Ovary (tissue), 9 donors: ENCODE results near the gene PTPN3. TPM values are rescaled to one million over a fixed set of nuclear protein-coding genes. Genes with fewer than 3 reads are reported as not detected.

Source experiments
- DNase-seq, 5 donors: peaks; one replicate each; pipeline ENCODE4 v3.0.0-alpha.2; 2019 to 2020
- H3K27ac ChIP-seq, 2 donors: fragments of 200-600 bp; one replicate each; pipeline versions ENCODE4 v1.5.1 to v1.8.0; 2019 to 2022
- H3K27me3 ChIP-seq: fragments of 200-600 bp; one replicate; pipeline ENCODE4 v1.8.0; 2022
- H3K36me3 ChIP-seq: fragments of 200-600 bp; sonication (generic); one replicate; pipeline ENCODE4 v1.5.1; 2019
- H3K4me1 ChIP-seq: one replicate; pipeline ENCODE4 v1.8.1; 2013; ENCODE audit warnings: mild to moderate bottlenecking, moderate library complexity; ENCODE audit not compliant: insufficient read depth
- H3K4me3 ChIP-seq: fragments of 200-600 bp; sonication (generic); one replicate; pipeline ENCODE4 v1.5.1; 2017
- H3K9me3 ChIP-seq, 2 donors: fragments of 200-600 bp in 1 of 2; sonication (generic) in 1 of 2; one replicate each; pipeline versions ENCODE4 v1.5.1 to v1.8.1; 2013 to 2019; ENCODE audit warnings: mild to moderate bottlenecking in 1 of 2, moderate library complexity in 1 of 2
- EP300 ChIP-seq: sonication (generic); formaldehyde crosslinking; IDR thresholded peaks from one replicate; pipeline ENCODE4 v1.6.1; 2017; ENCODE audit warnings: antibody characterized with exemption
- POLR2A ChIP-seq: fragments of 450-650 bp; IDR thresholded peaks from one replicate; pipeline ENCODE4 v1.6.1; 2017; ENCODE audit warnings: antibody characterized with exemption, mild to moderate bottlenecking, moderate library complexity
- WGBS, 3 donors: extraction: QIAGEN DNeasy Blood & Tissue Kit in 1 of 3; methylation state at CpG; one replicate each; pipeline versions ENCODE4 v1.1.5 to v1.1.7; 2013 to 2017; 5-methylcytosine and 5-hydroxymethylcytosine counted together
- intact Hi-C, 4 donors: fragments of 100-400 bp; cut with DNase I; formaldehyde crosslinking; loops; one replicate each; pipeline versions ENCODE4 v1.11.0 to v1.15.1; 2022 to 2023
- polyA plus RNA-seq, 2 donors: library from polyadenylated mRNA; stranded (reverse); fragments of 200-250 nt in 1 of 2; fragments of 350-450 nt in 1 of 2; fragmentation: Illumina TruSeq in 1 of 2; extraction: RNeasy Lipid Tissue Mini Kit (QIAGEN cat#74804) in 1 of 2; gene quantifications; one replicate each; pipeline ENCODE4 v1.2.3, GENCODE V29; 2013 to 2014
- total RNA-seq, 7 donors: library from RNA; depleted of rRNA in 2 of 7; stranded (reverse); fragments of >200 nt in 2 of 7; fragmentation: NEBNext Ultra II Directional in 3 of 7; extraction: Animal tissue kit (Norgen Biotek cat#: 25700) in 3 of 7; gene quantifications; one replicate each; pipeline versions ENCODE4 v1.1.0 to v1.2.4, GENCODE V29; 2016 to 2023
- TF ChIP-seq, protein P1 (sequence below), 3 donors: fragments of 450-650 bp in 2 of 3; fragments of 200-600 bp in 1 of 3; IDR thresholded peaks; one replicate each; pipeline versions ENCODE4 v1.5.1 to v1.8.0; 2016 to 2022; ENCODE audit warnings: antibody characterized with exemption in 3 of 3, mild to moderate bottlenecking in 1 of 3
- donor health status: DM: no; HTN: no; CAD: no; lungs with moderate emphysema.
- donor health status: DM: no; HTN: no; CAD: no.
- donor health status: Bipolar disorder and iron deficiency.
- donor health status: DM: yes; HTN: yes; CAD: no.
- donor health status: DM: no; HTN: no; CAD: no.
- donor health status: DM: yes; HTN: yes; CAD: no.

Gene PTPN3
- total and polyA plus RNA-seq, 9 donors: 0.20 to 17.8 (median 1.6) TPM

DNA sequence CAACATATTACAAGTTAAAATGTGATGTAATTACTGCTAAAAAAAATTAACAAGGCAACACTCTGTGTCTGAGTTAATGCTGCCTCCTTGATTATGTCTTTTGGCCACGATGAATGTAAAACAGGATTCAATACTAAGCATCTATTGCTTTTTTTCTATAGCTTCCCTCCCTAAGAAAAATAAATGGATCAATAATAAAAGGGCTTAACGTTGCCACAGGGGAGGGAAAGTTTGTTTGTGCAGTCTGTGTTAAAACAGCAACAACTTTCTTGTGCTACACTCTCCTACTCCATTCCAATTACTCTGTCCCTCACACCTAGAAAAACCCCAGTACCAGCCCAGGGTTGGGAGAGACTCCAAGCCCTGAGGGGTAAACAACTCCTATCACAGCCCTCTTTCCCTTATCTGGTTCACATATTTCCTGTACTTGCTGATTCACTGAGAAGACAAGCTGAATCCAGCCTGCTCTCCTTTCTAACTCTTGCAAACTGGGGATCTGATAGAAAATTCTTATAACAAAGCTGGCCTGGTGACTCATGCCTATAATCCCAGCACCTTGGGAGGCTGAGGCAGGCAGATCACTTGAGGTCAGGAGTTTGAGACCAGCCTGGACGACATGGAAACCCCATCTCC is 44.8 kb downstream of the PTPN3 start:
- intact Hi-C loops: no loop called here
- no peaks in the 10 kb centered on the region for H3K36me3 ChIP-seq
- no peak overlapping the region for H3K27ac ChIP-seq
- TF ChIP-seq EP300: no peak
- TF ChIP-seq, protein P1, sequence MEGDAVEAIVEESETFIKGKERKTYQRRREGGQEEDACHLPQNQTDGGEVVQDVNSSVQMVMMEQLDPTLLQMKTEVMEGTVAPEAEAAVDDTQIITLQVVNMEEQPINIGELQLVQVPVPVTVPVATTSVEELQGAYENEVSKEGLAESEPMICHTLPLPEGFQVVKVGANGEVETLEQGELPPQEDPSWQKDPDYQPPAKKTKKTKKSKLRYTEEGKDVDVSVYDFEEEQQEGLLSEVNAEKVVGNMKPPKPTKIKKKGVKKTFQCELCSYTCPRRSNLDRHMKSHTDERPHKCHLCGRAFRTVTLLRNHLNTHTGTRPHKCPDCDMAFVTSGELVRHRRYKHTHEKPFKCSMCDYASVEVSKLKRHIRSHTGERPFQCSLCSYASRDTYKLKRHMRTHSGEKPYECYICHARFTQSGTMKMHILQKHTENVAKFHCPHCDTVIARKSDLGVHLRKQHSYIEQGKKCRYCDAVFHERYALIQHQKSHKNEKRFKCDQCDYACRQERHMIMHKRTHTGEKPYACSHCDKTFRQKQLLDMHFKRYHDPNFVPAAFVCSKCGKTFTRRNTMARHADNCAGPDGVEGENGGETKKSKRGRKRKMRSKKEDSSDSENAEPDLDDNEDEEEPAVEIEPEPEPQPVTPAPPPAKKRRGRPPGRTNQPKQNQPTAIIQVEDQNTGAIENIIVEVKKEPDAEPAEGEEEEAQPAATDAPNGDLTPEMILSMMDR (IDR thresholded peaks at IDR 0.05): no peak
- no peak for TF ChIP-seq POLR2A
- H3K27me3 ChIP-seq: no peaks in the 10 kb centered on the region
- H3K9me3 ChIP-seq: no peaks in the 10 kb centered on the region
- 72 to 77% (median 73%) methylated on average over 3 of the region's 3 CpGs for WGBS, 3 donors
- H3K4me1 ChIP-seq: no peaks in the 10 kb centered on the region
- H3K4me3 ChIP-seq: no peak overlapping the region
- no peak for DNase-seq

DNA sequence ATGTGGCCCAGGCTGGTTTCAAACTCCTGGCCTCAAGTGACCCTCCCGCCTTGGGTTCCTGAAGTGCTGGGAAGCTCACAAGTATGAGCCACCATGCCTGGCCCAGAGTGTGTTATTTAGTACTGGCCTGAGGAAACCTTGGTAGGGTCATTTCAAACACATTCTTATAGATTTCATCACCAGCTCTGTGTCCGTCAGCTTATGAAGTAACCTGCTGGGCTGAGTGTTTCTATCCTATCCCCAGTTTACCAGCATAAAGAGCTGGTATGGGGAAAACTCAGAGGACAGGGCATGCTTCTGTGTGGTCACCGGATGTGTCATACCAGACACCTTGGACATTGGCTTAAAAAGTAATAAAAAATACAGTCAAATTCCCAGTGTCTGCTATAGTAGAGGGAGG is 45.3 kb downstream of the PTPN3 start:
- H3K9me3 ChIP-seq: no peaks in the 10 kb centered on the region
- no peak overlapping the region for H3K27ac ChIP-seq
- WGBS, 3 donors: 91 to 98% (median 96%) methylated on average over 3 of the region's 3 CpGs
- no peaks in the 10 kb centered on the region for H3K27me3 ChIP-seq
- H3K4me3 ChIP-seq: no peak overlapping the region
- no peak for TF ChIP-seq EP300
- TF ChIP-seq, protein P1 (IDR thresholded peaks at IDR 0.05): no peak
- no peak for DNase-seq
- intact Hi-C loops: no loop called here
- no peaks in the 10 kb centered on the region for H3K36me3 ChIP-seq
- H3K4me1 ChIP-seq: no peaks in the 10 kb centered on the region

DNA sequence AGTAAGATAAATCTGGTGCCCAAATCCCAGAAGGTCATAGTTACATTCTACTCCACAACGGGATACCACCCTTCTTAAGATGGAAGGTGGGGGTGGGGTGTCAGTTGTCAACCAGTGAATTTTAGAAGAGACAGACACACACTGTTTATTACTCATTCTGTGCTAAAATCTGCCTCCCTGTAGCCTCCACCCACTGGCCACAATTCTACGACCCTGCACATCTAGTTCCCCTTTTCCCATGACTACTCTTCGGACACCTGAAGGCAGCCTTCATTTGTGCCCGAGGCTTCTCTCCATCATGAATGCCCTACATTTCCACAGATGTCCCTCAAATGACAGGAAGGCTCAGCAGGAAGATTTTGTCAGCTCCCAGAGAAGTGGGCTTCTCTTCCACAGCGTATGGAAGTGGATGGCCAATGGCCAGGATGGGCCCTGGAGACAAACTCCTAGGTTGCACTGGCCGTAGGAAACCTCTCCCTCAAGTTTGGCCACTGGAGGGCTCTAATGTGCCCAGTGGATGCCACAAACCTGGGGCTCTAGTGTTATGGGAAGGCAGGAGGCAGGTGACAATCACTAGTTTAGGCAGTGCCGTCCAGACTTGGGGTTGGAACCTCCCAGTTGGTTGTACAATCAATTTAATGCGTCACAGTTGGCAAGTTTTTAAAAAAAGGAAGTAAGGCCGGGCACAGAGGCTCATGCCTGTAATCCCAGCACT is 46.6 kb downstream of the PTPN3 start:
- TF ChIP-seq EP300 (no peak), POLR2A (no peak)
- TF ChIP-seq, protein P1 (IDR thresholded peaks at IDR 0.05): no peak
- 88 to 94% (median 90%) methylated on average over 9 of the region's 9 CpGs for WGBS, 3 donors

DNA sequence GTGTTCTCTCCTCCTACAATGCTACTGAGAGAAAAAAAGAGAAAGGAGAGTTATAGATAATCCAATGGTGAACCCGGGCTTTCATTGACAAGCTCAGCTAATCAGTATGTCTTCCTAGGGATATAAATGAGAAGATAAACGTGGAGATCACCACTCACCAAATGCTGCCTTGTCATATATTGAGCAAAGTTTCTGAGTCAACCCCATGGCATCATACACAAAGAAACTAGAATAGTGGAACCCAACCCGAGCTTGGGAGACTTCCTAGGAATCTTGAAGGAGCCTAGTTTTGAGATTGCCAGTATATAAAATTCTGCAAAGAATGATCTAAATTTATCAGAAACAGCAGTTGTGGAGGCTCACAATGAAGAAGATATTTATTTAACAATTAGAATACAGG is 47.8 kb downstream of the PTPN3 start:
- DNase-seq: no peak
- no peak overlapping the region for H3K4me3 ChIP-seq
- H3K4me1 ChIP-seq: no peaks in the 10 kb centered on the region
- TF ChIP-seq, protein P1 (IDR thresholded peaks at IDR 0.05): no peak
- TF ChIP-seq POLR2A (no peak), EP300 (no peak)
- H3K36me3 ChIP-seq: no peaks in the 10 kb centered on the region
- no peaks in the 10 kb centered on the region for H3K27me3 ChIP-seq
- H3K9me3 ChIP-seq: no peaks in the 10 kb centered on the region
- intact Hi-C loops: no loop called here
- H3K27ac ChIP-seq: no peak overlapping the region
- WGBS, 3 donors: 45 to 85% (median 83%) methylated on average over 3 of the region's 3 CpGs

More for the DNA sequence above, 46.6 kb downstream of the PTPN3 start:
- Histone ChIP-seq H3K36me3 (no peaks in the 10 kb centered on the region), H3K9me3 (no peaks in the 10 kb centered on the region), H3K4me1 (no peaks in the 10 kb centered on the region), H3K27ac (no peak overlapping the region), H3K4me3 (no peak overlapping the region), H3K27me3 (no peaks in the 10 kb centered on the region)
- intact Hi-C loops: no loop called here
- DNase-seq: no peak
